ENCODE results near the gene FCSK.

The FCSK gene

GRCh38 chr16:70475054-70475871 lies 20.9 kb downstream of the FCSK start:
- no peak for DNase-seq
- H3K27me3 Mint-ChIP-seq = no peaks in the 10 kb centered on the region
- peaks cover 49% of the 10 kb centered on the region for H3K36me3 Mint-ChIP-seq (ENCODE audit: low read depth)
- peak overlapping the region; percentile 72 for H3K27ac Mint-ChIP-seq
- peaks cover 31% of the 10 kb centered on the region for H3K4me1 Mint-ChIP-seq (ENCODE audit: low read depth)
- no peak overlapping the region for H3K4me3 Mint-ChIP-seq
- H3K9me3 Mint-ChIP-seq = no peaks in the 10 kb centered on the region

- Mint-ChIP-seq H3K4me3 (peak overlapping the region; percentile 59), H3K27ac (peak overlapping the region; percentile 93)
Measured at GRCh38 chr16:70476272-70477020, 22.1 kb downstream of the FCSK start.

GRCh38 chr16:70478169-70478568 lies 23.8 kb downstream of the FCSK start:
- H3K9me3 Mint-ChIP-seq = no peaks in the 10 kb centered on the region
- DNase-seq = no peak
- H3K27me3 Mint-ChIP-seq = no peaks in the 10 kb centered on the region
- peak overlapping the region; percentile 93 for H3K27ac Mint-ChIP-seq
- H3K36me3 Mint-ChIP-seq (ENCODE audit: low read depth) = peaks cover 68% of the 10 kb centered on the region
- H3K4me1 Mint-ChIP-seq (ENCODE audit: low read depth) = peaks cover 31% of the 10 kb centered on the region
- no peak overlapping the region for H3K4me3 Mint-ChIP-seq

More at GRCh38 chr16:70476272-70477020, 22.1 kb downstream of the FCSK start:
- Mint-ChIP-seq H3K4me1 (ENCODE audit: low read depth) (peaks cover 31% of the 10 kb centered on the region), H3K9me3 (no peaks in the 10 kb centered on the region), H3K36me3 (ENCODE audit: low read depth) (peaks cover 56% of the 10 kb centered on the region), H3K27me3 (no peaks in the 10 kb centered on the region)
- peak; percentile 65 for DNase-seq

GRCh38 chr16:70478912-70479341 lies 24.5 kb downstream of the FCSK start:
- no peak overlapping the region for H3K4me3 Mint-ChIP-seq
- no peaks in the 10 kb centered on the region for H3K27me3 Mint-ChIP-seq
- no peaks in the 10 kb centered on the region for H3K9me3 Mint-ChIP-seq
- H3K36me3 Mint-ChIP-seq (ENCODE audit: low read depth) = peaks cover 68% of the 10 kb centered on the region
- peaks cover 31% of the 10 kb centered on the region for H3K4me1 Mint-ChIP-seq (ENCODE audit: low read depth)
- no peak for DNase-seq
- peak overlapping the region; percentile 68 for H3K27ac Mint-ChIP-seq

- no peak overlapping the region for H3K4me3 Mint-ChIP-seq
- H3K27me3 Mint-ChIP-seq = no peaks in the 10 kb centered on the region
- H3K27ac Mint-ChIP-seq = peak overlapping the region; percentile 51
- H3K9me3 Mint-ChIP-seq = no peaks in the 10 kb centered on the region
- H3K4me1 Mint-ChIP-seq (ENCODE audit: low read depth) = peaks cover 31% of the 10 kb centered on the region
- H3K36me3 Mint-ChIP-seq (ENCODE audit: low read depth) = peaks cover 76% of the 10 kb centered on the region
- DNase-seq = no peak
Measured at GRCh38 chr16:70480127-70481105, 26.0 kb downstream of the FCSK start.

GRCh38 chr16:70481929-70482536 lies 27.6 kb downstream of the FCSK start:
- H3K4me3 Mint-ChIP-seq = no peak overlapping the region
- H3K4me1 Mint-ChIP-seq (ENCODE audit: low read depth) = peaks cover 18% of the 10 kb centered on the region
- H3K27ac Mint-ChIP-seq = peak overlapping the region; percentile 81
- H3K36me3 Mint-ChIP-seq (ENCODE audit: low read depth) = peaks cover 72% of the 10 kb centered on the region
- DNase-seq = no peak
- H3K27me3 Mint-ChIP-seq = no peaks in the 10 kb centered on the region
- no peaks in the 10 kb centered on the region for H3K9me3 Mint-ChIP-seq

- peak overlapping the region; percentile 81 for H3K27ac Mint-ChIP-seq
- DNase-seq = no peak
- H3K4me3 Mint-ChIP-seq = no peak overlapping the region
- H3K9me3 Mint-ChIP-seq = no peaks in the 10 kb centered on the region
- no peaks in the 10 kb centered on the region for H3K27me3 Mint-ChIP-seq
- peaks cover 12% of the 10 kb centered on the region for H3K4me1 Mint-ChIP-seq (ENCODE audit: low read depth)
- peaks cover 67% of the 10 kb centered on the region for H3K36me3 Mint-ChIP-seq (ENCODE audit: low read depth)
Measured at GRCh38 chr16:70482624-70483023, 28.2 kb downstream of the FCSK start.

- no peak overlapping the region for H3K4me3 Mint-ChIP-seq
- no peak for DNase-seq
- H3K4me1 Mint-ChIP-seq (ENCODE audit: low read depth) = peaks cover 6% of the 10 kb centered on the region
- H3K27ac Mint-ChIP-seq = peak overlapping the region; percentile 81
- no peaks in the 10 kb centered on the region for H3K27me3 Mint-ChIP-seq
- no peaks in the 10 kb centered on the region for H3K9me3 Mint-ChIP-seq
- H3K36me3 Mint-ChIP-seq (ENCODE audit: low read depth) = peaks cover 59% of the 10 kb centered on the region
Measured at GRCh38 chr16:70483426-70483825, 29.0 kb downstream of the FCSK start.

GRCh38 chr16:70484867-70485266 lies 30.5 kb downstream of the FCSK start:
- DNase-seq = no peak
- Mint-ChIP-seq H3K9me3 (no peaks in the 10 kb centered on the region), H3K27ac (no peak overlapping the region), H3K4me1 (ENCODE audit: low read depth) (no peaks in the 10 kb centered on the region), H3K27me3 (no peaks in the 10 kb centered on the region), H3K36me3 (ENCODE audit: low read depth) (peaks cover 50% of the 10 kb centered on the region), H3K4me3 (no peak overlapping the region)

- H3K27me3 Mint-ChIP-seq = no peaks in the 10 kb centered on the region
- no peaks in the 10 kb centered on the region for H3K9me3 Mint-ChIP-seq
- H3K4me1 Mint-ChIP-seq (ENCODE audit: low read depth) = peaks cover 16% of the 10 kb centered on the region
- no peak overlapping the region for H3K4me3 Mint-ChIP-seq
- H3K36me3 Mint-ChIP-seq (ENCODE audit: low read depth) = peaks cover 43% of the 10 kb centered on the region
- H3K27ac Mint-ChIP-seq = no peak overlapping the region
- DNase-seq = no peak
Measured at GRCh38 chr16:70490261-70490660, 35.9 kb downstream of the FCSK start.

- no peak for DNase-seq
- H3K27ac Mint-ChIP-seq = peak overlapping the region; percentile 66
- H3K4me1 Mint-ChIP-seq (ENCODE audit: low read depth) = peaks cover 25% of the 10 kb centered on the region
- no peaks in the 10 kb centered on the region for H3K27me3 Mint-ChIP-seq
- no peak overlapping the region for H3K4me3 Mint-ChIP-seq
- H3K36me3 Mint-ChIP-seq (ENCODE audit: low read depth) = peaks cover 68% of the 10 kb centered on the region
- H3K9me3 Mint-ChIP-seq = no peaks in the 10 kb centered on the region
Measured at GRCh38 chr16:70493802-70494201, 39.4 kb downstream of the FCSK start.

- Mint-ChIP-seq H3K9me3 (no peaks in the 10 kb centered on the region), H3K4me1 (ENCODE audit: low read depth) (peaks cover 25% of the 10 kb centered on the region), H3K36me3 (ENCODE audit: low read depth) (peaks cover 70% of the 10 kb centered on the region), H3K27me3 (no peaks in the 10 kb centered on the region), H3K27ac (peak overlapping the region; percentile 16), H3K4me3 (no peak overlapping the region)
- DNase-seq = no peak
Measured at GRCh38 chr16:70494202-70494770, 39.9 kb downstream of the FCSK start.

- Mint-ChIP-seq H3K9me3 (no peaks in the 10 kb centered on the region), H3K27ac (peak overlapping the region; percentile 16), H3K4me3 (no peak overlapping the region), H3K36me3 (ENCODE audit: low read depth) (peaks cover 67% of the 10 kb centered on the region), H3K4me1 (ENCODE audit: low read depth) (peaks cover 25% of the 10 kb centered on the region), H3K27me3 (no peaks in the 10 kb centered on the region)
- no peak for DNase-seq
Measured at GRCh38 chr16:70494777-70495176, 40.4 kb downstream of the FCSK start.

All from activated T-cell treated with anti-CD3 and anti-CD28 coated beads, Interleukin-2, amount 50 U/mL, for 24 hours (primary cell).